Adrenal gland (tissue), 5 donors: ENCODE results near the gene COG6.

Experiments
- CTCF ChIP-seq, 6 experiments: fragments of 450-650 bp in 4 of 6; fragments of 200-600 bp in 2 of 6; sonication (generic) in 1 of 6; IDR thresholded peaks; 1 replicate in 5 of 6; 2 replicates in 1 of 6; pipeline versions ENCODE4 v1.5.1 to v1.8.0; 2016 to 2021; ENCODE audit warnings: antibody characterized with exemption in 6 of 6, mild to moderate bottlenecking in 2 of 6, moderate library complexity in 1 of 6
- POLR2A ChIP-seq, 2 donors: fragments of 450-650 bp; IDR thresholded peaks; one replicate each; pipeline ENCODE4 v1.6.1; 2017; ENCODE audit warnings: antibody characterized with exemption in 2 of 2, mild to moderate bottlenecking in 2 of 2, moderate library complexity in 1 of 2
- donor health status: DM: no; HTN: no; CAD: no.

GRCh38 chr13:39641645-39642044, 13.8 kb upstream of the COG6 start:
- TF ChIP-seq CTCF (IDR thresholded peaks at IDR 0.05), result no peak
- TF ChIP-seq POLR2A (IDR thresholded peaks at IDR 0.05), result no peak
